Measurements from ENCODE around the gene POU6F2.

DNA sequence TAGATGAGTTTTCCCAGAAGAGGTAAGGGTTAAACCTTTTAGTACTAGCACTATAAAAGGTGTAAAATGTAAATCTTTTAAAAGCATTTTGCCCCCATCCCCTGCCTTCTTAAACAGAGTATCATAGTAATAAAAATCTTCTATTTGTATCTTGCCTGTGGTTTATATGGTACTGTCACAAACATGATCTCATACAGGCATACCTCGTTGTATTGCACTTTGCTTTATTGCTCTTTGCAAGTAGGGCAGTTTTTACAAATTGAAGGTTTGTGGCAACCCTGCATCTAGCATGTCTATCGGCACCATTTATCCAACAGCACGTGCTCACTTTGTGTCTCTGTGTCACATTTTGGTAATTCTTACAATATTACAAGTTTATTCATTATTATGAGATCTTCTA lies 389.7 kb downstream of the POU6F2 start:
- TF ChIP-seq, protein P1, sequence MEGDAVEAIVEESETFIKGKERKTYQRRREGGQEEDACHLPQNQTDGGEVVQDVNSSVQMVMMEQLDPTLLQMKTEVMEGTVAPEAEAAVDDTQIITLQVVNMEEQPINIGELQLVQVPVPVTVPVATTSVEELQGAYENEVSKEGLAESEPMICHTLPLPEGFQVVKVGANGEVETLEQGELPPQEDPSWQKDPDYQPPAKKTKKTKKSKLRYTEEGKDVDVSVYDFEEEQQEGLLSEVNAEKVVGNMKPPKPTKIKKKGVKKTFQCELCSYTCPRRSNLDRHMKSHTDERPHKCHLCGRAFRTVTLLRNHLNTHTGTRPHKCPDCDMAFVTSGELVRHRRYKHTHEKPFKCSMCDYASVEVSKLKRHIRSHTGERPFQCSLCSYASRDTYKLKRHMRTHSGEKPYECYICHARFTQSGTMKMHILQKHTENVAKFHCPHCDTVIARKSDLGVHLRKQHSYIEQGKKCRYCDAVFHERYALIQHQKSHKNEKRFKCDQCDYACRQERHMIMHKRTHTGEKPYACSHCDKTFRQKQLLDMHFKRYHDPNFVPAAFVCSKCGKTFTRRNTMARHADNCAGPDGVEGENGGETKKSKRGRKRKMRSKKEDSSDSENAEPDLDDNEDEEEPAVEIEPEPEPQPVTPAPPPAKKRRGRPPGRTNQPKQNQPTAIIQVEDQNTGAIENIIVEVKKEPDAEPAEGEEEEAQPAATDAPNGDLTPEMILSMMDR (conservative IDR thresholded peaks at IDR 0.05; ENCODE audit: low read depth in 2 of 2): no peak
- TF ChIP-seq, protein P2, sequence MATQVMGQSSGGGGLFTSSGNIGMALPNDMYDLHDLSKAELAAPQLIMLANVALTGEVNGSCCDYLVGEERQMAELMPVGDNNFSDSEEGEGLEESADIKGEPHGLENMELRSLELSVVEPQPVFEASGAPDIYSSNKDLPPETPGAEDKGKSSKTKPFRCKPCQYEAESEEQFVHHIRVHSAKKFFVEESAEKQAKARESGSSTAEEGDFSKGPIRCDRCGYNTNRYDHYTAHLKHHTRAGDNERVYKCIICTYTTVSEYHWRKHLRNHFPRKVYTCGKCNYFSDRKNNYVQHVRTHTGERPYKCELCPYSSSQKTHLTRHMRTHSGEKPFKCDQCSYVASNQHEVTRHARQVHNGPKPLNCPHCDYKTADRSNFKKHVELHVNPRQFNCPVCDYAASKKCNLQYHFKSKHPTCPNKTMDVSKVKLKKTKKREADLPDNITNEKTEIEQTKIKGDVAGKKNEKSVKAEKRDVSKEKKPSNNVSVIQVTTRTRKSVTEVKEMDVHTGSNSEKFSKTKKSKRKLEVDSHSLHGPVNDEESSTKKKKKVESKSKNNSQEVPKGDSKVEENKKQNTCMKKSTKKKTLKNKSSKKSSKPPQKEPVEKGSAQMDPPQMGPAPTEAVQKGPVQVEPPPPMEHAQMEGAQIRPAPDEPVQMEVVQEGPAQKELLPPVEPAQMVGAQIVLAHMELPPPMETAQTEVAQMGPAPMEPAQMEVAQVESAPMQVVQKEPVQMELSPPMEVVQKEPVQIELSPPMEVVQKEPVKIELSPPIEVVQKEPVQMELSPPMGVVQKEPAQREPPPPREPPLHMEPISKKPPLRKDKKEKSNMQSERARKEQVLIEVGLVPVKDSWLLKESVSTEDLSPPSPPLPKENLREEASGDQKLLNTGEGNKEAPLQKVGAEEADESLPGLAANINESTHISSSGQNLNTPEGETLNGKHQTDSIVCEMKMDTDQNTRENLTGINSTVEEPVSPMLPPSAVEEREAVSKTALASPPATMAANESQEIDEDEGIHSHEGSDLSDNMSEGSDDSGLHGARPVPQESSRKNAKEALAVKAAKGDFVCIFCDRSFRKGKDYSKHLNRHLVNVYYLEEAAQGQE (IDR thresholded peaks at IDR 0.05; ENCODE audit: unreplicated experiment): no peak

Measured in GM23338 (cell line).